ENCODE data around the gene MGAT5B. TPM values are rescaled to one million over a fixed set of nuclear protein-coding genes. Genes with fewer than 3 reads are reported as not detected.

Gene MGAT5B
- total RNA-seq, 1 experiment from 2014 or later: 4.9 TPM

DNA sequence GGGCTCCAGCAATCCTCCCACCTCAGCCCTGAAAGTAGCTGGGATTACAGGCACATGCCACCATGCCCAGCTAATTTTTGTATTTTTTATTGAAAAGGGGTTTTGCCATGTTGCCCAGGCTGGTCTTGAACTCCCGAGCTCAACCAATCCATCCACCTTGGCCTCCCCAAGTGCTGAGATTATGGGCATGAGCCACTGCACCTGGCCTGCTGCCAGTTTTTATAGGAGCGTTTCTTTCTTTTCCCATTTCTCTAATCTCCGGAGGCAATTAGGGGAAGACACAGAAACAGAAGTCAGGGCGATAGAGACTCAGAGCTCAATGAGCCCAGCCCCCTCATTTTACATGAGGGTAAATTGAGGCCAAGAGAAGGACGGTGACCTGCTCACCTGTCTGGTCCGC, 10.4 kb downstream of the MGAT5B start:
- DNase-seq (ENCODE audit: low read depth): no peak

DNA sequence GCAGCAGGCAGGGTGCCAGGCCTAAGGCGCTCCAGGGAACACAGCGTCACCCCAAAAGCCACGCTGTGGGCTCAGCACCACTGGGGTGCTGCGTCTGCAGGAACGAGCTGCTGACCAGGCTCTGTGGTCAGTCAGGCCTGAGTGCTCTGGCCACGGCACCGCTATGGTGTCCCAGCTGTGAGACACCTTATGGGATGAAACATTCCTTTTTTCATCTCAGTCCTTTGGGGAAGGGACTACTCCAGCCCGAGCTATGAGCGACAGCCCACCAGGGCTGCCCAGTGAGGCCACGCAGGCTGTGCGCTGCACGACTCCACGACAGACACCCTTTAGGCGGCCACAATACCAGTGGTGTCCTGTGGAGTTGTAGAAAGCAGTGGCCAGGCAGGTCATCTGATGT, 11.1 kb downstream of the MGAT5B start:
- no peak for DNase-seq (ENCODE audit: low read depth)

DNA sequence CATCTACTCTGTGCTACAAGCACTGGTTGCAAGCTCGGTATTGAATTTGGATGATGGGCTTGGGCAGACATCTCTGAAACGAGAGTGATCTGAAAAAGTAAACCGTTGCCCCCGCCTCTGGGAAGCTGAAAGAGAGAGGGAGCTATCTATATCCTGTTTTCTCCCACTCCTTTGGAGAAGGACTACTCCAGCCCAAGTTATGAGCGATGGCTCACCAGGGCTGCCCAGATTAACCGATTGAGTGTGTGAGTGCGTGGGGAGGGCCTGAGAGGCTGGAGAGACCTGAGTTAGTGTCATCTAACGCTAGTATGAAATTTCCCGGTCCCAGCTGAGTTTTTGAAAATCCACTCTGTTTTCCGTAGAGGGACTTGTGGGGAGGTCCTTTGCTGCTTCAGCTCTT, 11.5 kb downstream of the MGAT5B start:
- DNase-seq (ENCODE audit: low read depth): no peak

DNA sequence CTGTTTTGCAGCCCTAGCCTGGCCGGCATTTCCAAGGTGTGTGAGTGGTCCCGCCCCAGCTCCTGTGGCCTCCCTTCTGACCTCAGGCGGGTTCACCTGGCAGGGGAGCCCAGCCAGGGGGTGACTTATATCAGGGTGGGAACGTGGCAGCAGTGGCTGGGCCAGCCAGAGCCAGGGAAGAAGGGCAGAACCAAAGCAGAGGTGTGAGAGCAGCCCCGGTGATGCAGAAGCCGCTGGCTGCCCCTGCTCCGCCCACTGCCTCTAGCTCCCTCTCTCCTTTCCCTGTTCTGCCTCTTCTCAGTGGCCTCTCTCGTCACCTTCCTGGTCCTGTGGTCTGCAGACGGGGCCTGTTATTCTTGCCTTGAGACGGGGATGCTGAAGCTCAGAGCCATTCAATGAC, 12.1 kb downstream of the MGAT5B start:
- no peak for DNase-seq (ENCODE audit: low read depth)

DNA sequence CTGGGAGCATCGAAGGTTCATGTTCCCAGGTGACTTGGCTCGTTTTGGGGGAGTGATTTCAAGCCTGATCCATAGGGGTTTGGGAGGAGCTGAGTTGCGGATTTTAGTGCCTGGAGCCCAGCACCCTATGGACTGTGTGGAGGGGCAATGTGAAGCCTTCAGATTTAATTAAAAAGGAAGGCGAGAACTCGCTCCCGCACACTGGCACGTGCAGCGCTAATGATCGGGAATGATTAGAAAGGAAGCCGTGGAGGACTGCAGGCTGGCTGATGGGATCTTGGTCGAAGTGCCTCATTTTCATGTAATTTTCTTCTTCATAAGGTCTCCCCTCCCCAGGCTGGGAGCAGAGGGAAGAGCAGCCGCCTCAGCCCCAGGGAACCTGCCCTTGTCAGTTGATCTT, 12.8 kb downstream of the MGAT5B start:
- no peak for DNase-seq (ENCODE audit: low read depth)

DNA sequence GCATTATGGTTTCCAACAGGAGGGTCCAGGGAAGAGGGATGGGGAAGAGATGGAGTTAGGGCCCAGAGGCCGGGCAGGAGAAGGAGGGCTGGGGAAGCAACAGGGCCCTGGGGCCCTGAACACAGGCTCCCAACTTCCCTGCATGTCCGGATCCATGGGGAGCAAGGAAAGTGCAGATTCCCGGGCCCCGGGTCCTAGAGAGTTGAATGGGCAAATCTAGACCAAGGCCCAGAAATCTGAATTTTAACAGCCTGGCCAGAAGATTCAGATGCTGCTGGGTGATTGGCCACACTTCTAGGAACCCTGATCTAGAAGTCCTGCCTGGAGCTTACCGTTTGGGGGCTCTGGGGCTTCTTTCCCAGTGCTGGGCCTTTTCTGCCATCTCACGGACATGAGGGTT, 13.2 kb downstream of the MGAT5B start:
- DNase-seq (ENCODE audit: low read depth): no peak

DNA sequence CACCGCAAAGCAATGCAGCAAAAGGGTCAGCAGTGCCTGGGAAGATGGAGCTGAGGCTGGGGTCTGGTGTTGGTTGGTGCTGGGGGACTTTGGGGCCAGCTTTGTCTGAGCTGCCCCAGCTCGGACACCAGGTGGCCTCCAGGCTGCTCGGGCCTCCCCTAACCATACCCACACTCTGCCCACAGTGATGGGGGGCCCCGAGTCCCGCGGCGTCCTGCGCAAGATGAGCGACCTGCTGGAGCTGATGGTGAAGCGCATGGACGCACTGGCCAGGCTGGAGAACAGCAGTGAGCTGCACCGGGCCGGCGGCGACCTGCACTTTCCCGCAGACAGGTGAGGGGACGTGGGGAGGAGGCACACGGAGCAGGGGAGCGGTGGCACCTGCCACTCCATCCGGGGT, 13.8 kb downstream of the MGAT5B start:
- no peak for DNase-seq (ENCODE audit: low read depth)

DNA sequence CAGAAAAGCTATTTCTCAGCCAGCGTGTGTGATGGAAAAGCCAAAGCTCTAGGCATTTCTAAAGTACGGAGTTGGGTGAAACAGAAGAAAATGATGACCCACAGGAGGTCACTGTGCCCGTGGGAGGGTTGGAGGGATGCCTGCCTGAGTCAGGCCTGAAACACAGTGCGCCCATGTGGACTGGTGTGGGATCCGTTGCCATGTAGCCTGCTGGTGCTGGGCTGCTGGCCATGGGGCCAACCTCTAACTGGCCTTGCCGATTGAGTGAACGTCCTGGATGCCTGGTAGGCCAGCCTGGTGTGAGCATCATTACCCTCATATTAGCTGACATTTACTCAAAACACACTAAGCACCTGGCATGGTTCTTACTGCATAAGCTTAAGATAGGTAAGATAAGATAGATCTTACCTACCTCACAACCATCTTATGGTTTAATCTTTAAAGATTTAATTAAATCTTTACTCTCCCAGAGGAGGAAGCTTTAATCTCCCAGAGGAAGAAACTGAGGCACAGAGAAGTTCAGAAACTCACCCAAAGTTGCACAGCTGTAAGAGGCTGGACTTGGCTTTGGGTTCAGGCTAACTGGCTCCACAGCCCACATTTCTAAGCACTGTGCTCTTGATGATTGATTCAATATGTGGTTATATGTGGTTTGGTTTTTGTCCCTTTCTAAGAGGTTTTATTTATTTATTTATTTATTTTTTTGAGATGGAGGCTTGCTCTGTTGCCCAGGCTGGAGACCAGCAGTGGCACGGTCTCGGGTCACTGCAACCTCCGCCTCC, 15.7 kb downstream of the MGAT5B start:
- DNase-seq (ENCODE audit: low read depth): no peak

DNA sequence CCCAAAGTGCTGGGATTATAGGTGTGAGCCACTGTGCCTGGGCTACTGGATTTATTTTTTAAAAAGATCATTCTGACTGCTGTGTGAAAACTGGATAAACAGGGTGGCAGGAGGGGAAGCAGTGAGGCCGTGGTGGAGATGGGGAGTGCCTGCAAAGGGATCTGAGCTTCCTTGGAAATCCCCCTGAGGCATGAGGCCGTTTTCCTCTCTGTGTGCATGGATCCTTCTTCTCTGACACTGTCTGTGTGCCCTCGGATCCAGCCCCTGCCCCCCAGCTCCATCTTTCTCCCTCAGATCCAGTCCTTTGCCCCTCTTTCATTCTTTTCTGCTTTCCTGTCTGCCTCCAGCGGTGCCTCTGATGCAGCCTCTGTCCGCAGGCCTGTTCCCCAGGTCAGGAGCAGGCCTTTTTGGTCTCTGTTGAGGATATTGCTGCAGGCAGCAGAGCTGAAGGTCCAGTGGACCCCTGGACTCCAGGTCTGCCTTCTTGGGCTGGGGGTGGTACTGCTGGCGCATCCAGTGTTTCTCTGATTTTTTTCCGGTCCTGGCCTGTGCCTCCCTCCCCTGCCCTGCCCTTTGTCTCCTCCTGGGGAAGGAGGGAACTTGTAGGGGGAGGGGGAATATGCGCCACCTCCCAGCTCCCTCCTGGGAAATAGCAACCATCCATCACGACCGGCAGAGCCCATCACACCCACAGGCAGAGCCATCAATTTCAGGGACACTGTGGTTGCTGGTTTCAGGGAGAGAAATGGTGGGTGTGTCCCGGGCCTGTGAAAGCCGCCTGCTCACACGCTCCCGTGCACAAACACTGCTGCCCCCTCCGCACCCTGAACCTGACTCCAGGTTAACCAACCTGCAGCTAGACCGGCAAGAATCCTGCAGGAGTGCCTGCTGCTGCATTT, 17.0 kb downstream of the MGAT5B start:
- DNase-seq (ENCODE audit: low read depth): no peak

DNA sequence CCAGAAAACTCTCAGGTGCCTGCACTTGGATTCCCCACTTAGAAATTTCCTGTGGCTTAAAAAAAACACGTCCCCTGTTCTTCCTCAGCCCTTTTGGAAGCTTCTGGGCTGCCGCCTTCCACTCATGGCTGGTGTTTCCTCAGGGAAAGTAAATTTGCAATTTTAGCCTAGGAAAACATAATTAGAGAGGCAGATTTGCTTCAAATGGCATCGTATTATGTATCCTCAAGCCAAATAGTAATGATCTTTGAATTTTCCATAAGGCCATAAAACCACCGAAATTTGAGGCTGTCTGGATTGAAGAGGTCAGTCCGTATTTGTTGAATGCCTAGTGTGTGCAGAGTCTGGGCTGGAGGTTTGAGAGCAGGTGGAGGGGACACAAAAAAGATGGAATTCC, 17.7 kb downstream of the MGAT5B start:
- DNase-seq (ENCODE audit: low read depth): no peak

DNA sequence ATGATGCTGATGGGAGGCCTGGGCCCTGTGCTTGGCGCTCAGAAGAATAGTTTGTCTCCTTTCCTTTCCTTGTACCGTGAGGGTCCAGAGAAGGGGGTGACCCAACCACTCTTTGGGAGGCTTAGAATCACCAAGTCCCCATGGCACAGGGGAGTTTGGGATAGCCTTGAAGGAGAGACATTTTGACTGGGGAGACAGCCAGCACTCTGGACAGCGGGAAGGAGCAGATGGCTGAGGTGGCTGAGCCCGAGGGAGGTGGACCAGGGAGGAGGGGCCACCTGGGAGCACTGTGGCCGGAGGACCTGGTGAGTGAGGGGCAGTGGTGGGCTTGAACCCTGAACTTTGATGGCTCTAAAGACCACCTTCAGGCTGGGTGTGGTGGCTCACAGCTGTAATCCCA, 18.2 kb downstream of the MGAT5B start:
- DNase-seq (ENCODE audit: low read depth): no peak

DNA sequence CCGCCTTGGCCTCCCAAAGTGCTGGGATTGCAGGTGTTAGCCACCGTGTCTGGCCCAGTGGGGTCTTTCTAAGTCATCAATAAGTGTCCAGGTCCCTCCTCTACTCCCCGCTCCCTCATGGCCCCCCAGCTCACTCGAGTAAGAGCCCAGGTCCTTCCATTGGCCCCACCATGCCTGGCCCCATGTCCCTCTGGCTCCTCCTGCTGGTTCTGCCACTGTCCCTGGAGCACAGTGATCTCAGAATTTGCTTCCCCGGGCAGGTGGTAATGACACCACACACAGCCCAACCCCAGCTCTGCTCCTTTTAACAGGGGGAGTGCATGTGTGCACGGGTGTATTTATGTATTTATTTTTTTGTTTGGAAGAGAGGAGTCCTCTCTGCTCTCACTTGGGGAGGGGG, 19.6 kb downstream of the MGAT5B start:
- DNase-seq (ENCODE audit: low read depth): no peak

DNA sequence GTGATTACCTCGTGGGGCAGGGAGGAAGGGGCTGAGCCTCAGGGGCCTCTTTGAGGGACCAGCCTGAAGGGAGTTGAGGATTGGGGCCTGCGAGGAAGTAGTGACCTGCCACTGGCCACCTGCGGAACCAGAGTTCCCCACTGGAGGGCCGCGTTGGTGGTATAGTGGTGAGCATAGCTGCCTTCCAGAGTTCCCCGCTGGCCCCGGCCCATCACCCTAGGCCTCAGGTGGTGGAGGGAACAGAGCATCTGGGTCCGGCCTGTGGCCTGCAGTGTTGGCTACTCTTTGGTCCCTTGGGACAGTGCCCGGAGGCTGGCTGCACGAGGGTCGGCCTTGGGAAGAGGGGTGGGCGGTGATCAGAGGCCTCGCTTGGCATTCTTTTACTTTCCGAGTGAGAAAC, 20.5 kb downstream of the MGAT5B start:
- no peak for DNase-seq (ENCODE audit: low read depth)

DNA sequence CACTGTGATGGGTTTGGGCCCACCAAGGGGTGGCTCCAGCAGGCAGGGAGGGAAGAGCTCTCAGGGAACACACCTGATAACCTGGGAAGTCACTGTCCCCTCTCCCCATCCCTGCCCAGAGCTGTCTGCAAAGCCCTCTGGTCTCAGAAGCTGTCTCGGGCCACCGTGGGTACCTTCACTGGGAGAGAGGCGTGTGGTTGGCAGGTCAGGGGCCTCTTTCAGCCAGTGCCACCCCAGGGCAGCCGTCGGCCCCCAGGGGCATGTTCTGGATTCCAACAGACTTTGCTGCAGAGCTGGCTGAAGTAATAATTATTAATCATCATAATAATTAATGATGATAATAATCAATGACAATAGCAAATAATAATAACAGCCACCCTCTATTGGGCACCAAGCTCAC, 21.1 kb downstream of the MGAT5B start:
- DNase-seq (ENCODE audit: low read depth): no peak

DNA sequence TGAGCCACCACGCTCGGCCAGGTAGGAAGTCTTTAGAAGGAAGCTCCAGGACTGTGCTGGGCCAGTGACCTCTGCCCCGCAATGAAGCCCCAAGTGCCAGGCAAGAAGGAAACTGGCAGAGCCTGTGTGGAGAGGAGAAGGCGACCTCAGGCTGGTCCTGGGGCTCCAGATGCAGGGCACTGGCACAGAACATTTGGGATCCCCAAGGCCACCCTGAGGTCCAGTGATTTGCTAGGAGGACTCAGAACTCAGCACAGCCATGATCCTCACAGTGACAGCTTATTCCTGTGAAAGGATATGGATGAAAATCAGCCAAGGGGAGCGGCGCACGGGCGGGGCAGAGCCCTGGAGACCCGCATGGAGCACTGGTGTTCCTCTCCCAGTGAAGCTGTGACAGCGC, 24.1 kb downstream of the MGAT5B start:
- DNase-seq (ENCODE audit: low read depth): no peak

DNA sequence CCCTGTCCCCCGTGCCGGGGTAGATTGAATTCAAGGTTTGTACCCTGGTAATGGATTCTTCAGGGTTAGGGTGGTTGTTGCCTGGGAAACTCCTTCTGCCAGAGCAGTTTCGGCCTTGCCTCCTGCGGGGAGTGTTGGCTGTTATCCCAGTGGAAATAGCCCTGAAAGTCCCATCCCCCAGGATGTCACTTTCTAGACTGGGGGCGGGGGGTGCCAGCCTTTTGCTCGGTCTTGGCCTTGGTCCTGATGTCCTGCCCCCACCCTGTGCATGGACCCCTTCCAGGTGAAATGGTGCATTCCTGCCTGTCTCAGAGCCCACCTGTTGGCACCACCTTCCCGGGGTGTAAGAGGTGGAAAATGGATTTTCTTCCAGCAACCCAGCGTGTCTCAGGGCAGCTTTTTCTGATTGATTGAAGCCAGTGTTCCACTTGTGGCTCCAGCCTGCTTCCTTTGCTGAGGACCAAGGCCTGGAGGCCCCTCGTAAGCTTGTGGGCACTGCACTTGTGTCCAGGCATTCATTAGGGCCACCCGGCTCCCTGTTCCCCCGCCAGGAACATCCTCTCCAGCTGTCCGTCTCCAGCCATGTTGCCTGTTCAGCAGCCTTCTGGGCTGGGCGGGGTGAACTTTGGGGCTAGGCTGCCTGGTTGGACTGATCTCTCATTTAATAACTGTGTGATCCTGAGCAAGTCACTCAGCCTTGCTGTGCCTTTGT, 25.6 kb downstream of the MGAT5B start:
- no peak for DNase-seq (ENCODE audit: low read depth)

DNA sequence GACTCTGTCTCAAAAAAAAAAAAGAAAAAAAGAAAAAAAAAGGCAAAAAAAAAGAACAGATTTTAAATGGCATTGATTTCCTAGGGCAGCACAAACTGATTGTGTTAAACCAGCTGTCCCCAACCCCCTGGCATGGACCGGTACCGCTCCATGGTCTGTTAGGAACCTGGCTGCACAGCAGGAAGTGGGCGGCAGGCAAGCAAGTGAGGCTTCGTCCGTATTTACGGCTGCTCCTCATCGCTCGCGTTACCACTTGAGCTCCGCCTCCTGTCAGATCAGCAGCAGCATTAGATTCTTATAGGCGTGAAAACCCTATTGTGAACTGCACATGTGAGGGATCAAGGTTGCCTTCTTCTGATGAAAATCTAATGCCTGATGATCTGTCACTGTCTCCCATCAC, 26.6 kb downstream of the MGAT5B start:
- DNase-seq (ENCODE audit: low read depth): no peak

DNA sequence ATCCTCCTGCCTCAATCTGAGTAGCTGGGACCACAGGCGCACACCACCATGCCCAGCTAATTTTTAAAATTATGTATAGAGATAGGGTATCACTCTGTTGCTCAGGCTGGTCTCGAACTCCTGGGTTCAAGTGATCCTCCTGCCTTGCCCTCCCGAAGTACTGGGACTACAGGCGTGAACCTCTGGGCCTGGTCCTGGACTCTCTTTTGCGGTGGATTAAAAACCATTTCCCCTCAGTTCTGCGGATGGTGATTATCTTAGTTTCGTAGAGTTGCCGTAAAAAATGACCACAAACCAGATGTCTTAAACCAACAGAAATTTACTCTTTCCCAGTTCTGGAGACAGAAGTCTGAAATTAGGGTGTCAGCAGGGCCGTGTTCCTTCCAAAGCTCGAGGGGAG, 28.8 kb downstream of the MGAT5B start:
- no peak for DNase-seq (ENCODE audit: low read depth)

DNA sequence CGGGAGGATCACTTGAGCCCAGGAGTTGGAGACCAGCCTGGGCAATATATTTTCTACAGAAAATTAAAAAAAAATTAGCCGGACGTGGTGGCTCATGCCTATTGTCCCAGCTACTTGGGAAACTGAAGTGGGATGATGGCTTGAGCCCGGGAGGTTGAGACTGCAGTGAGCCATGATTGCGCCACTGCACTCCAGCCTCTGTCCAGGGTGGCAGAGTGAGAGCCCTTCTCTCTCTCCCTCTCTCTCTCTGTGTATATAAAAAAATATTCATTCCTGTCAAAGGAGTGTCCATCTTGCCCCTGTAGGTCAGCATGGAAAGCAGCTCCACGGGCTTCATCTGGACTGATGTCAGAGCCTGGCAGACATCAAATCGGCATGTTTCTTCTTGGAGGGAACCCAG, 31.2 kb downstream of the MGAT5B start:
- no peak for DNase-seq (ENCODE audit: low read depth)

DNA sequence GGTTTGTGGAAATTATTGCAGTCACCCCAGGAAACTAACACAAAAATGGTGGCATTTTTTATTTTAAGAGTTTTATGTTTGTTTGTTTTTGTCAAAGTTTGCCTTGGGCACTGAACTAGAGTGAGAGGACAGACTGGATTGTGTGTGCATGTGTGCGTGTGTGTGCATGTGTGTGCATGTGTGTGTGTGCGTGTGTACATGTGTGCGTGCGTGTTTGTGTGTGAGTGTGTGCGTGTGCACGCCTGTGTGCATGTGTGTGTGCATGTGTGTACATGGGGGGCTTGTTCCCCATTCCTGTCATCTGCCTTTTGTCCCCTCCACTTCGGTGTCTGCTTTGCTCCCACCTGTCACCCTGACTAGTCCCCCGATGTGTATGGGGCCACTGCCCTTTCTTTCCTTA, 32.5 kb downstream of the MGAT5B start:
- DNase-seq (ENCODE audit: low read depth): no peak

DNA sequence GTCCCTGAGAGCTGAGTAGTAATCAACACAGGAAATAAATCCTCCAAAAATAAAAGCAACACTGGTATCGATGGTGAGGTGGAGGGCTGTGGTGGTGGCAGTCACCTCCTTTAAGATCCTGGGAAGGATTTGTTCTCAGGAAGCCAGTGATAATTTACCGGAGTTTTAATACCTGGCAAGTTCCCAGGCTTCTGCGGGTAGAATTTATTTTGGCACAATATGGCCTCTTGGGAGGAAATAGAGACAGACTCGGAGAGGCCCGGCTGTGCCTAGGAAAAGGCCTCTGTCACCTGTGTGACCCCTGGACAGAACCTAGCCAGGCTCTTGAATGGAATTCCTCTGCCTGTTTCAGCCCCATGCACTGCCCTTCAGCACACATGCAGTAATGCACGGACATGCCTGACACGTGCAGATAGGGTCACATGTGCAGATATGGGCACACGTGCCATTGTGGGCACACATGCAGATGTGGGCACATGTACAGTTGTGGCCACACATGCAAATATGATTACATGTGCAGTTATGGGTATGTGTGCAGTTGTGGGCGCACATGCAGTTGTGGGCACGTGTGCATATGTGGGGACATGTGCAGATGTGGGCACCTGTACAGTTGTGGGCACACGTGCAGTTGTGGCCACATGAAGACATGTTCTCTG, 33.5 kb downstream of the MGAT5B start:
- no peak for DNase-seq (ENCODE audit: low read depth)

DNA sequence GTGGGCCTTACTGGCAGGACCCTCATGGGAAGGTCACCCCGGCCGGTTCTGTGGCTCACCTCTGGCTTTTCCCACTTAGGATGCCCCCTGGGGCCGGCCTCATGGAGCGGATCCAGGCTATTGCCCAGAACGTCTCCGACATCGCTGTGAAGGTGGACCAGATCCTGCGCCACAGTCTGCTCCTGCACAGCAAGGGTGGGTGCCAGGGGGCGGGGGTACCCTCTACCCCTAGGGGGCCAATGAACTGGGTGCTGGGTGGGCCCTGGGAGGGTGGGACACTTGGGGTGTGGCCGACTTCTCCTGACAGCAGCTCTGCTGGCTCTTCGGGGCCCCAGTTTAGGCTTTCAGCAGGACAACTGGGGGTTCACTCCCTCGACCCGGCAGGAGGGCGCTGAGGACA, 34.3 kb downstream of the MGAT5B start:
- no peak for DNase-seq (ENCODE audit: low read depth)

All from RPMI7951 (cell line).